NCI-H146 treated with DMSO at 0.1 percent for 48 hours (cell line): ENCODE measurements around the gene GALNT8.
"Not testable (repeated sequence)": the region's sequence is repeated elsewhere in the genome, so short reads cannot be mapped to it uniquely, and the experiment has no call there.

Source experiments
- DNase-seq: peaks from one replicate; lab custom pipeline; 2025; ENCODE audit not compliant: unreplicated experiment; lab: John Stamatoyannopoulos, UW

GALNT8 gene

GRCh38 chr12:4743046-4743445, 22.8 kb downstream of the GALNT8 start:
- no peak for DNase-seq

- no peak for DNase-seq
These were observed 24.5 kb downstream of the GALNT8 start for GRCh38 chr12:4744709-4745108.

- no peak for DNase-seq
These were observed 25.0 kb downstream of the GALNT8 start for GRCh38 chr12:4745249-4745648.

GRCh38 chr12:4751654-4752053, 31.5 kb downstream of the GALNT8 start:
- DNase-seq: not testable (repeated sequence)

- DNase-seq: no peak
These were observed 42.6 kb downstream of the GALNT8 start for GRCh38 chr12:4762773-4763172.

- peak; percentile 81 for DNase-seq
These were observed 43.3 kb downstream of the GALNT8 start for GRCh38 chr12:4763549-4763948.

GRCh38 chr12:4766445-4766844, 46.2 kb downstream of the GALNT8 start:
- DNase-seq: no peak

- DNase-seq: no peak
These were observed 47.0 kb downstream of the GALNT8 start for GRCh38 chr12:4767186-4767585.

- DNase-seq: no peak
These were observed 48.1 kb downstream of the GALNT8 start for GRCh38 chr12:4768341-4768740.

- no peak for DNase-seq
These were observed 48.9 kb downstream of the GALNT8 start for GRCh38 chr12:4769073-4769472.

- DNase-seq: no peak
These were observed 51.2 kb downstream of the GALNT8 start for GRCh38 chr12:4771172-4771959.

GRCh38 chr12:4771960-4772566, 51.9 kb downstream of the GALNT8 start:
- DNase-seq: no peak

GRCh38 chr12:4775936-4776335, 55.7 kb downstream of the GALNT8 start:
- no peak for DNase-seq

- peak; percentile 34 for DNase-seq
These were observed 59.5 kb downstream of the GALNT8 start for GRCh38 chr12:4779749-4780148.

GRCh38 chr12:4780641-4781611, 60.7 kb downstream of the GALNT8 start:
- DNase-seq: peak; percentile 40

- no peak for DNase-seq
These were observed 64.3 kb downstream of the GALNT8 start for GRCh38 chr12:4784404-4785054.

GRCh38 chr12:4786795-4787194, 66.6 kb downstream of the GALNT8 start:
- DNase-seq: no peak

- no peak for DNase-seq
These were observed 67.8 kb downstream of the GALNT8 start for GRCh38 chr12:4787965-4788364.

- DNase-seq: no peak
These were observed 69.6 kb downstream of the GALNT8 start for GRCh38 chr12:4789776-4790175.

- no peak for DNase-seq
These were observed 71.3 kb downstream of the GALNT8 start for GRCh38 chr12:4791497-4791896.

- DNase-seq: no peak
These were observed 74.3 kb downstream of the GALNT8 start for GRCh38 chr12:4794491-4794890.
